HG02970 (cell line): ENCODE results near the gene PTPRD.

Experiments used
- ATAC-seq: cut with Tn5 transposase; IDR thresholded peaks from one replicate; pipeline ENCODE4 v1.9.1; 2021; ENCODE audit warnings: mild to moderate bottlenecking, moderate library complexity, moderate number of reproducible peaks; ENCODE audit not compliant: unreplicated experiment, low FRiP score

PTPRD gene

DNA sequence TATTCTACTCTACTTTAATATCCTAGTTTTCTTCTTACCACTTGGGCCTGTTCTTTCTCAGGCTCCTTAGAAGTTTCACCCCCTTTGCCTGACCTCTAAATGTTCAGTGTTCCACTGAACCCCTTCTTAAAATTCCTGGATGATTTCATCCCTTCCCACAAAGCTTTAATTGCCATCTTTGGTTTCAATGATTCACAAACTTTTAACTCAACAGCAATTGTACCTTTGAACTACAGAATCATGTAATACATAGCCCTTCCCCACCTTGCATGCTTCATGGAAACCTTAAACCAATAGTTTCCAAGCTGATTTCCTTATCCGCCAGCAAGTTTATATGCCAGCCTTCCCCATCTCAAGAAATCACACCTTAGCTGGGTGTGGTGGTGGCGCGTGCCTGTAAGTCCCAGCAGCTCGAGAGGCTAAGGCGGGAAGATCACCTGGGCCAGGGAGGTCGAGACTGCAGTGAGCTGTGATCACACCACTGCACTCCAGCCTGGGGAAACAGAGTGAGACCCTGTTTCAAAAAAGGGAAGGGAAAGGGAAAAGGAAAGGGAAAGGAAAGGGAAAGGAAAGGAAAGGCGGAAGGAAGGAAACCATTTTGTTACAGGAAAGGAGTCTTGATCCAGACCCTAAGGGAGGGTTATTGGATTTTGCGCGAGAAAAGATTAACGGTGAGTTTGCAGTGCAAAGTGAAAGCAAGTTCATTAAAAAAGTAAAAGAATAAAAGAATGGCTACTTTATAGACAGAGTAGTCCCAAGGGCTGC lies 1789.5 kb downstream of the PTPRD start:
- ATAC-seq, result no peak

DNA sequence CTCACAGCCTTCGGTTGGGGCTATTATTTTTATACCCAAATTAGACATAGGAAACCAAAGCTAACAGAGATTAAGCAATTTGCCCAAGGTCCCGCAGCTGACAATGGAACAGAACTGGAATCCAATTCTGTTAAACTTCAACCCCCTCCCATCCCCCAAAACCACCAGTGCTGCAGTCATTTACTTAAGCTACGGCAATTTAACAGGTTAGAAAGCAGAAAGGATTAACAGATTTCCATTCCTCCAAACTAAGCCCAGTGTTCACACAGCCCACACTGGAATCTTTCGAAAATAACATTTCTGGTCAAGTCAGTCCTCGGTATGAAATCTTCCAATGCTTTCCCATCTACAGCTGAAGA lies 1790.2 kb downstream of the PTPRD start:
- no peak for ATAC-seq

DNA sequence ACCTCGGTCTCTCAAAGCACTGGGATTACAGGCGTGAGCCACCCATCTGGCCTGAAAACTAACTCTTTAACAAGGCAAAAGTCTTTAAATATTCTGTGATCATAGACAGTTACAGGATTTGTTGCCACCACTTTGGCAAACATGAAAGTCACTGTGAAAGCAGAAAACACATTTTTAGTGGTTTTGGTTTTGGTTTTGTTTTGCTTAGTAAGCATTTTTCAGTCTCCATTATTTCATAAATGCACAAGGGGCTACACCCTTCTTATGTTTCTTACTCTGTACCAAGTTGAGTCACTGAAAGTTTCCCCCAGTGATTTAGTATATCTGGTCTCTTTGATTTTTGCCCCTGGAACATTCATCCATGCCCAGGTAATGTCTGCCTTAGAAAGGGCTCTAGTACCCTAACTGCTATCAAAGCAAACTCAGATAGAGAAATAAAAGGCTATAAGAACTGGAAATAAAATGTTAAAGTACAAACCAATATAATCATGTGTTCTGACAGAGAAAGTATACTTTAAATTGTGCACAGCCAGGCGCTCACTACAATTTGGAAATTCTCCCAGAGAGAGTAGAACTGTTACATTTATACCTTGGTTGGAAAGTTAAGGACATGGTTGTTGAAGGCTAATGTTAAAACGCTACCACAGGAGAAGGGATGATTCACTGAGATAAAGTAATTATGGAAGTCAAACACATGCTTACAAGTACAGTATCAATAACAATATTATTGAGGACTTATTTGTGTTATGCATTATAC lies 1790.7 kb downstream of the PTPRD start:
- ATAC-seq, result no peak

DNA sequence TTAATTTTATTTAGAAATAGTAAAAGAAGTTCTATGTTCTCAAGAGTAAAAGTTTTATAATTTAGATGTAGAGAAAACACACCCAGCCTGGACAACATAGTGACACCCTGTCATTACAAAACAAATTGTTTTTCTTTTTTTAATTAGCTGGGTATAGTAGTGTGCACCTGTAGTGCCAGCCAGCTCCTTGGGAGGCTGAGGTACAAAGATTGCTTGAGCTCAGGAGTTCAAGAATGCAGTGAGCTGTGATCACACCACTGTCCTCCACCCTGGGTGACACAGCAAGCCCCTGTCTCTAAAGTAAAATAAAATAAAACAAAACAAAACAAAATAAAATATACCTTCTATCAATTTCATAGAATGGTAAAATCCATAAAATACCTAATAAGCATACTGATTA lies 1795.5 kb downstream of the PTPRD start:
- ATAC-seq, result no peak

DNA sequence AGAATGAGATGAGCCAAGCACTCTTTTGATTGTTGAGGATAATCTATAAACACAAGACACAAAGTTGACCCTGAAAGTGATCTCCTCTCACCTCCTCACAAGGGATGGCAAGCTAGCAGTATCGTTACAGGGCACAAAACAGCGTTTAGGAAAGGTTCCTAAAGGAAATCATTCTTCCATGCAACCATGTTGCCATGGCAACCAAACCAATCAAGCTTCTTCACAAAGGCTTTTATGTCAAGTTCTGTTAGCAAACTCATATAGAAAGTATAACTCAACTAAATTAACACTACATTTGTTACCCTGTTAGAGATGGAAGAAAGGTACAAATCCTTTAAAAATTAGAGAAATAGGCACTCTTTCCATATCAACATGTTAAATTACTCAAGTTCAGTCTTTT lies 1796.4 kb downstream of the PTPRD start:
- no peak for ATAC-seq

DNA sequence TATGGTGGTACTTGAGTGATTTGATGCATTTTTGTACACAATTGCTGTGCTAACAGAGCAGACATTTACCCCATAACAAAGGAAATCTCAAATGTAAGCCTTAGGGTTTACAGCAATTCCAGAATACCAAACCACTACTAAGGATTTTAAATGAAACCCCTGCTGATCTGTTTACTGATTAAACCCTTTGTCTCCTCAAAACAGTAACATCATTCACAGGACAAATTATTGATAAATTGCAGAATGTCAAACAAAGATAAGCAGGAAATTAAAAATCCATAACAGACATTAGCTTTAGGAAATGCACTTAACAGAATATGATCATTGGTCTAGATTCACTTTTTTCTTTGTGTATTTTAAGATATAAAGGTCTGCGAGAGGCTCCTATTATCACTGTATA lies 1796.9 kb downstream of the PTPRD start:
- no peak for ATAC-seq

DNA sequence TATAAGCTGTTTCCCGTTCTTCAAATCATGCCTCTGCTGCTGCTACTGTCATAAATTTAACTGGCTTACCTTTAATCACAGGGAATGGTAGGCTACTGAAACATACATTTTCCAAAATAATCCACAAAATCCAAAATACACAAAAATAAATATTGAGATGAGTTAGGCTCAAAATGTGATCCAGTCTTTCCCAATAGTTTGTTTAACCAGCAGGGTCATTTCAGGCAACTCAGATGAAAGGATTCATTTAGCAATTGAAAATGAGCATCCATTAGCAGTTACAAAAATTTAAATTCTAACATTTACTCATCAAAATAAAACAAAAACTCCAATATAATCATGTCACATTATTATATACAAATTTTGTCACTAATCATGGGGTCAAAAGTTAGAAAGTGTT lies 1797.6 kb downstream of the PTPRD start:
- no peak for ATAC-seq

DNA sequence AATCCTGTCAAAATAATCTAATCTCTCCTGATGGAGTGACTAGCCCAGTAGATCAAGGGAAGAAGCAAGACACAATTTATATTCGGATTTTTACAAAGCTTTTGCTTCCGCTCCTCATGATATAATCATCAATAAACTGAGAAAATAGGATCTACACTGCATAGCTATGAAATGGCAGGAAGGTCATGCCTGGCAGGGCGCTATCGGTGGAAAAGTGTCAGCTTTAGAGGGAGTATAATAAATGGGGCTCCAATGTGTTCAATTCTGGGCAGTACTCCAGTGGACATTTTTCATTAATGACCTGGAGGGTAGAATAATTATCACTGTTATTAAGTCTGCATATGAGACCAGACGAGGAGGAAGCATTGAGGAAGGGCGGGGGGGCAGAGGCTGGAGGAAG lies 1799.9 kb downstream of the PTPRD start:
- ATAC-seq, result no peak

DNA sequence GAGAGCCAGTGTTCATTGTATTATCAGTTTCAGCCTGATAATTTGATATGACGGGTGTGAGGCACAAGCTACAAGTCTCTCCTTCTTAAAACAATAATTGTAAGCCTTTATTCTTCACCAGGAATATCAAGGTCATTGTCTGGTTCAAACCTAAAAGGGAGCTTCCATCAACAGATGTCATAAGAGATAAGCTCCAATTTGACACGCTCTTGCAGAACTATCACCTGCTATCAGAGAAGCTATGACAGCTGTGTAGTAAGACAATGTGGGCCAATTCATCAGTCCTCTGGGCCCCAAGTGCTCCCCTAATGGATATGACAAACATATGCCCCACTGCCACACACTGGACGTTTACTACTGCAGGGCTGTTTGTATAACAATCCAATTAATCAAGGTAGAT lies 1803.1 kb downstream of the PTPRD start:
- ATAC-seq, result no peak

DNA sequence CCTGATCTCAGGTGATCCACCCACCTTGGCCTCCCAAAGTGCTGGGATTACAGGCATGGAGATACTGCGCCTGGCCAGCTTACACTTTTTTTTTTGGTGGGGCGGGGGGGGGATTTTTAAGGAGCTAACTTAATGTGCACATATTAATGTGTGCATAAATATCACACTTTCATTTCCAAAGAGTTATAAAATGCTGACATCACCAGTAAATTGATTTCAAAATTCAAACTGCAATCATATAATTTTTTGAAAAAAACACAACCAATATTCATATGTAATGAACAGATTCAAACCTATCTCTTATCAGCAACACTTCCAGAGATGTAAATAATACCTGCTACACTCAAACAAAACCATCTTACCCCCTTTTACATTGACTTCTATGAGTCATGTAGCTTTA lies 1806.7 kb downstream of the PTPRD start:
- ATAC-seq, result no peak

DNA sequence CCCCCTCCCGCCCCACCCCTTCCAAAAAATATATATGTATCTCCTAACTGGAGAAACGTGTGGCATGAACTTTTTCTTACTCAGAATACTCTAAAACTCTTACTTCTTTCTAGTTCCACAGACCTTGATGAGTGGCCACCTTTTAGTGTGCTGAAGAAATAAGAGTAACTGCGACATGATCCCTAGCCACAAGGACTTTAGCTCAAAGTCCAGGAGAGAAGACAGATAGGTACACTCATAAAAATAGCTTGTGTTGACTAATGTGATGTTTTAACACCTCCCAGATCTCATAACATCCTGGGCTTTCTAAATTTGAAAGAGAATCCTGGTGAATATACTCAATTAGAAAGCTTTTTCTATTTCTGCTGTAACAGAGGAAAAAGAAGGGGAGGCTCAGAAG lies 1808.2 kb downstream of the PTPRD start:
- ATAC-seq, result no peak

DNA sequence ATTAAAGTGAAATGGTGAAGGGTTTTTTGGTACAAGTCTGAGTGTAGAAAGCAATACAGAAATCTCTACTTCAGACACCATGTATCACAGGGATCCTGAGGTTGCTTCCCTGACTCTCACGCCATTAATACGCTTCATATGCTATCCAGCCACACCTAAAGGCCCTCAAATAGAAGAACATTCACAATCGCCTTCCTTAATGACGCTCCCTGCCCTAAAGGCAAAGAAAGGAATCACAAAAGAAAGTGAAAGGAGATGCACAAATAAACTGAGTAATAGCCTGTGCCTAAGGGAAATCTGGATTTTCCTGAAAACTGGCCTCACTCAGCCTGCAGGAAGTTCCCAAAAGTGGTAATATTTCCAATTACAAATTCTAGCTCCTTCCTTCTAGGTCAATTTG lies 1810.6 kb downstream of the PTPRD start:
- ATAC-seq, result no peak

DNA sequence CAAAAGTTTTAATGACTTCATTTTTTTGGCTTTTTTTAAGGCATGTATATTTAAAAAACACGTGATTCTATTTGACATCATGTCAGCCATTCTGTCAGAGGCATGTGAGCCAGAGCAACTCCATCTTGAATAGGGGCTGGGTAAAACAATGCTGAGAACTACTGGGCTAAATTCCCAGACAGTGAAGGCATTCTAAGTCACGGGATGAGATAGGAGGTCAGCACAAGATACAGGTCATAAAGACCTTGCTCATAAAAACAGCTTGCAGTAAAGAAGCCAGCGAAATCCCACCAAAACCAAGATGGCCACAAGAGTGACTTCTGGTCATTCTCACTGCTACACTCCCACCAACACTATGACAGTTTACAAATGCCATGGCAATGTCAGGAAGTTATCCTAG lies 1812.6 kb downstream of the PTPRD start:
- ATAC-seq, result no peak

DNA sequence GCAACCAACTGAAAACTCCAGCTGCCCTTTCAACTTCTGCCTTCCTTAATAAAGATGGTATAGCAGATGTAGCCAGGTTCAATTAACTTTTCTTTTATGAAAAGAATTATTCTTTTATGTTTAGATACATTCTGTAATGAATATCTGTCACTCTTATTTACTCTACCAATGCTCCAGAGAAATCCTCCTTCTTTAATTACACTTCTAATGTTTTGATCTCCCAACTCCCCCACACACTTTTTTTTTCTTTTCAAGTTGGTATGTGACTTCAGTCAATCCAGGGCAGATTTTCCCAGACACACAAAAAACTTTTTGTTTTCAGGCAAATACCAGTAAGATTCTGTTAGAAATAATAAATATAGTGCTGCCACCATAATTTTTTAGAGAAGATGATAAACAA lies 1813.2 kb downstream of the PTPRD start:
- ATAC-seq, result no peak

DNA sequence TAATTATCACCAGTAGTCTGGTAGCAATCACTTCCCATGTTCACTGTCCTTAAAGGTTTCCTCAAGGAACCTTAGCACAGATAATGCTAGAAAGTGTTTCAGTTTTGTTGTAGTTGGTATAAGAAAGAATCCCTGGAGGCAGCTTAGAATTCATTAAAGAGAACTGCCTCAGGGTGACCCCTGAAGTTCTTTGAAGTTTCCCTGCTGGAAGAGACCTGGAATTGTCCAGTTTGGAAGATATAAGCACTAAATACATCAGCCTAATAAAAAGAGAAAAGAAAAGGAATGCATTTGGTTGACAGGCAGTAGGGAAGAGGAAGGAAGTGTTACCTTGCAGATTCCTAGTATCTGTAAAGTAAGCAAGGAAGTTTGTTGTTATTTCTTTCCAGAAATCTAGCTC lies 1813.6 kb downstream of the PTPRD start:
- ATAC-seq, result no peak

DNA sequence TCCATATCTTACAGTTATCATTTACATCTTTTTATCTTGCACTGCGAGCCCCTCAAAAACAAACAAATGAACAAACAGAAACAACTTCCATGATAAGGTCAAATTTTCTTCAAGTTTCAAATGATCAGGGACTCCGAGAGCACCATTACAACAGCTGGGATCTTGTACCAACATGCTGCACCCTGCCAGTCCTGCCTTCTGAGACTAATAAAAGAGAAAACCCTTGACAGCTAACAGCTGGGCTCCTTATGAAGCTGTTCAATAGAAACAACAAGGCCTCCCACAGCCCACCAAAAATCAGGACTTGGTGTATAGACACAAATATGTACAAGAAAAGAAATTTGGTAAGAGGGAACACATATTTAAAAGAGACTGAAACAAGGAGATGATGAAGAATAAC lies 1828.0 kb downstream of the PTPRD start:
- ATAC-seq, result no peak

DNA sequence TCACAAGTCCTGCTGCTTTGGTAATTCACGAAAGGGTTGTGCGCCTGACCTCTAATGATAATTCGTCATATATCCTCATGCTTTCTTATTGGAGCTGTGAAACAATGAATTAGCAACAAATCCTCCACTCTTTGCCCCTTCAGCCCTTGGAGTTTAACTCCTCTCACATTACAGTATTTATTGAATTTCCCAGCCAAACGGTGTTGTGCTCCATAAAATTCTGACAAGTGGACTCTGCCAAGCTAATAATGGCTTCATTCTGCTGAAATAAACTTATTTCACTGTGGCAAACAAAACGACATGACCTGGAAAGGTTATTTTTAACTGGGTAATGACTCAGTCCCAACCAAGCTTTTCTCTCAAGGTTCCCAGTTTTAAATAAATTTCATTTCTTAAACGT lies 1828.9 kb downstream of the PTPRD start:
- no peak for ATAC-seq

DNA sequence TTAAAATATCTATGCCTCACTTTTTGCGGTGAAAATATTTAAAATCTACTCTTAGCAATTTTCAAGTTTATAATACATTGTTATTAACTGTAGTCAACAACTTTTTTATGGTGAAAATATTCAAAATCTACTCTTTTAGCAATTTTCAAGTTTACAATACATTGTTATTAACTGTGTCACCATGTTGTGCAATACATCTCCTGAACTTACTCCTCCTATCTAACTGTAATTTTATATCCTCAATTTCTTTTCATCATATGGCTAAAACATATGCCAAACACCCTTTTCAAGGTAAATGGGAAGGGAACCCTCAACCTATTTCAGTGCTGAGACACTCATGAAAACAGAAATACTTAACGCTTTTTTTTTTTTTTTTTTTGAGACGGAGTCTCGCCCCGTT lies 1830.6 kb downstream of the PTPRD start:
- ATAC-seq, result no peak

DNA sequence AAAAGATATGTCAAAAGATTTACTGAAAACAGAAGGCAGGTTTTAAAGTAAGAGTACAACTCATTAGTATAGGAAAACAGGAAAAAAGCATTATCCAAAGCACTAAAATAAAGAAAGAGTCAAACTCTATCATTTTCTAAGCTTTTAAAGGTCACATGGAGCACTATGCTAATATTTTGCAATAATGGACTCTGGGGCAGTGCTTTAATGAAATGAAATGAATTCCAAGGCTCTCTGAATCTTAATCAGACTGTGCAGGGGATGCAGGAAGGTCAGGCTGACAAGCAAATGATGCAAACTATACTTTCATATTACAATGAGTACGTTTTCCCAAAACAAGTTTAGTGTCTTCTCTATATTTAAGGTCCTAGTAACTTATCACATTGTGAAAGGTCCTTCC lies 1831.3 kb downstream of the PTPRD start:
- ATAC-seq, result no peak

DNA sequence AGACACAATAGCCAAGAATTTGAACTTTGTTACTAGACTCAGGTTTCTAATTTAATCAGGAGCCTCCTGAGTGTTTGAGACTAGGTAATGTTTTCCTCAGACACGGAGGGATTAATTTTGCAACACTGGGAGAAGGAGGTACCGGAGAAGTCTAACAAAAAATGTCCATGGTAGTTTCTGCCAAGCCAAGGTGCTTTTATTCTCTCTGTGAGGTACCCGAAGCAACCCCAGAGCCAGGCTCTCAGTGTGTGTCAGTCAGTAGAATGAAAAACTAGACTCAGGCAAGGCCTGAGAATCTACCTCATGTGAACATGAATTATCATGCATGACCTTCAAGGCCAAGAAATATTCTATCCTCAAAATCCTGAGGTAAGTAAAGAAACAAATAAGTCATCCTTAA lies 1832.4 kb downstream of the PTPRD start:
- no peak for ATAC-seq

DNA sequence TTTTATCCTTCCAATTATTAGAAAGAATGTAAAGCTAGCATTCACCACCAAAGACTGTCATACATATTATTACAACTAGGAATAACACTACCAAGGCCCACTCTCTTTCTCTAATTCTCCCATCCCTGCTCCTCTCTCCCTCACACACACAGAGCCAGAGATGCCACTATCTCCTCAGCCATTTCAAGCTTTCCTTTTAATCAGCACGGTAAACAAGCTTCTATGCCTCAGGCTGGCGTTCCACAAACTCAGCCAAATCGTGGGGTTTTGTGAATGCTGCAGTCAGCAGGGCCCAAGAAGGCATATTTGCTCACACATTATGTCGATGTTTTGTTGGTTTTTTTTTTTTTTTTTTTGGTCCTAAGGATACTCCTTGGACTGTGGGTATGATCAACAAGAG lies 1833.3 kb downstream of the PTPRD start:
- ATAC-seq, result no peak

DNA sequence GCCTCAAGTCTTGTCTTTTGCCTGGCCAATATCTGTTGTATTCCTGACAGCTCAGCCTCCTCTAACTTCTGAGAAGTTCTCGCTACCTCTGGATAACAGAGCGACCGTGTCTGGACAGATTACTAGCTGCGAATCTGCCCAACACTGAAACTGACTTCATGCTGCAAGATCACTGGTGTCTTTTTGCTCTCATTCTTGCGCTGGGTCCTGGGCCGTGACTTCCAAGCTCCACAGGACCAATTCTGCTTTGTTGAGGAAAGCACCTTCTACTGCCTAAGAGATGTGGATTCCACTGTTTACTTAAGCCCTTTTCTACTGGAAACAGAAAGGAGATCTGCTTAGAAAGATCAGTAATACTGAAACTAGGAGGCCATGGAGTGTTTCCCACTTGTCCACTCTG lies 1834.4 kb downstream of the PTPRD start:
- no peak for ATAC-seq
